HS-5 (cell line): ENCODE results near the gene ACOT4.
"Not testable (repeated sequence)": the region's sequence is repeated elsewhere in the genome, so short reads cannot be mapped to it uniquely, and the experiment has no call there.

Experiments used
- DNase-seq: peaks from one replicate; pipeline ENCODE4 v3.0.0-alpha.2; 2012; ENCODE audit warnings: low read depth

The ACOT4 gene

DNA sequence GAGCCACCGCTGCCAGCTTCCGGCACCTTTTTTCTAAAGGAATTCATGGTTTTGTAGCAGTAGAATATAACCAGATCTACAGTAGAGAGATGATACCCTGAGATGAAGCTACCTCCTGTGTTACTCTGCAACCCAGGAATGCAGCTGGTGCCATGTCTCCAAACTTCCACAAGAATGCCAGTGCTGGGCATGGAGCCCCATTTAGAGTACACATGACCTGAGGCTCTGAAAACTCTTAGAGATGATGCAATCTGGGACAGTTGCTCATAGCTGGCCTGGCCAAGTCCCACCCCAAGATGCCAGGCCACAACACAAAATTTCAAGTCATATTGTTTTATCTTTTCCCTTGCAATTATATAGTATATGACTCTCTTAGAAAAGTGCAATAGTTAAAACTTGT lies 14.5 kb upstream of the ACOT4 start:
- DNase-seq, result not testable (repeated sequence)

- not testable (repeated sequence) for DNase-seq
Observed at GRCh38 chr14:73582102-73582979, 9.3 kb upstream of the ACOT4 start.

DNA sequence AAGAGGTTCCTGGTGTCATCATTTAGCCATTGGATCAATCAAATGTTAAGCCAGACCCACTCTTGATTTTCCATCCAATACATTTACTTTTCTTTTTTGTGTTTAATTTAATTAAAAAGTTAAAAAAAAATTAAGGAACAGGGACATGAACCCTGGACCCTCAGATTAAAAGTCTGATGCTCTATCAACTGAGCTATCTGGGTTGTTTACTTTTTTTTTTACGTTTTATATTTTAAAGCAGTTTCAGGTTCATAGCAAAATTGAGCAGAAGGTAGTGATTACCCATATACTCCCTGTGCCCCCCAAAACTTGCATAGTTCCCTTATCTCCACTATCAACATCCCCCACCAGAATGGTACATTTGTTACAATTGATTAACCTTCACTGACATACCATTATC lies 3.0 kb upstream of the ACOT4 start:
- DNase-seq, result no peak

DNA sequence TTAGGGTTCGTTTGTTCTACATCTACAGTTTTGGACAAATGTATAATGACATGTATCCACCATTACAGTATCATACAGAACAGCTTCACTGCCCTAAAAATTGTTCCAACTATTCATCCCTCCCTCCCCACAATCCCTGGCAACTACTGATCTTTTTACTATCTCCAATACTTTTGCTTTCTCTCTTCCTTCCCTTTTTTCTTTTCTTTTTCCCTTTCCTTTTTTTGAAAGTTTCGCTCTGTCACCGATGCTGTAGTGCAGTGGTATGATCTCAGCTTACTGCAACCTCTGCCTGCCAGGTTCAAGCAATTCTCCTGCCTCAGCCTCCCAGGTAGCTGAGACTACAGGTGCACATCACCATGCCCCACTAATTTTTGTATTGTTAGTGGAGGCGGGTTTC lies 2.6 kb upstream of the ACOT4 start:
- DNase-seq, result no peak

- not testable (repeated sequence) for DNase-seq
Observed at GRCh38 chr14:73590673-73591004, 1.0 kb upstream of the ACOT4 start.

- DNase-seq, result no peak
Observed at GRCh38 chr14:73594491-73594890, 2.8 kb downstream of the ACOT4 start.

DNA sequence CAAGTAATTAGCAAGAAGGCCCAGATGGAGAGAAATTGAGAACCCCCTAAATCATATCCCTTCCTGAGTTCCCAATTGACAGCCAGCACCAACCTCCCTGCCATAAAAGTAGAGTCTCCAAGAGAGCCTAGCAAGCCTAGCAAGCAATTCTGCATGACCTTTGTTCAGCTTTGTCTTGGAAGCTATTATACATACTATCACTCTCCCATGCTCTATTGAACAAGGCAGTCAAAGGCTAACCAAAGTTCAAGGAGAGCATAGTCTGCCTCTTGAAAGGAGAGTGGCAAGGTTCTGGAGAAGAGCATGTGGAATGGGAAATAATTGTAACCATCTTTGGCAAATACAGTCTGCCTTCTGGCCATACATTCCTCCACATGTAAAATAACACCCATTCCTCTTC lies 7.8 kb downstream of the ACOT4 start:
- DNase-seq, result no peak

- DNase-seq, result no peak
Observed at GRCh38 chr14:73602994-73603393, 11.3 kb downstream of the ACOT4 start.

DNA sequence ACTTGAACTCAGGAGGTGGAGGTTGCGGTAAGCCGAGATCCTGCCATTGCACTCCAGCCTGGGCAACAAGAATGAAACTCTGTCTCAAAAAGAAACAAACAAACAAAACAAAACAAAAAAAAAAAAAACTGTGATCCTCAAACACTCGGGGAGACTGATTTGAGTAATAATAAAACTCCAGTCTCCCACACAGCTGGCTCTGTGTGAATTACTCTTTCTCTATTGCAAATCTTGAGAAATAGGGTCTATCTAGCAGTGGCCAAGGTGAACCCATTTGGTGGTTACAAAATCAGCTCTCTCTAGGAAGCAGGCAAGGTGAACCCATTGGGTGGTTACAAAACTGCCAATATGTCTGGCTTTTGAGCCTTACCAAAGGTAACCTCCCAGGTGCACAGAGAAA lies 14.6 kb downstream of the ACOT4 start:
- DNase-seq, result no peak

DNA sequence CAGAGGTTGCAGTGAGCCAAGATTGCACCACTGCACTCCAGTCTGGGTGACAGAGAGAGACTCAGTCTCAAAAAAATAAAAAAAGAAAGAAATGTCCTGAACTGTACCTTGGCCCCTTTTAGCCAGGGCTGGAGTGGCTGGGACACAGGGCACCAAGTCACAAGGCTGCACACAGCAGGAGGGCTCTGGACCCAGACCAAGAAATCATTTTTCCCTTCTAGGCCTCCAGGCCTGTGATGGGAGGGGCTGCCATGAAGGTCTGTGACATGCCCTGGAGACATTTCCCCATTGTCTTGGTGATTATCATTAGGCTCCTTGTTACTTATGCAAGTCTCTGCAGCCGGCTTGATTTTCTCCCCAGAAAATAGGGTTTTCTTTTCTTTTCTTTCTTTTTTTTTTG lies 15.6 kb downstream of the ACOT4 start:
- no peak for DNase-seq

- no peak for DNase-seq
Observed at GRCh38 chr14:73610687-73611086, 19.0 kb downstream of the ACOT4 start.

GRCh38 chr14:73612339-73613045 lies 20.8 kb downstream of the ACOT4 start, which contains the start of gene ACOT6:
Gene ACOT6 (plus strand): TSS chr14:73612517. CDS start chr14:73612572, 55 bp downstream.
- peak; percentile 35 for DNase-seq

GRCh38 chr14:73613046-73613383 lies 21.3 kb downstream of the ACOT4 start:
- no peak for DNase-seq

DNA sequence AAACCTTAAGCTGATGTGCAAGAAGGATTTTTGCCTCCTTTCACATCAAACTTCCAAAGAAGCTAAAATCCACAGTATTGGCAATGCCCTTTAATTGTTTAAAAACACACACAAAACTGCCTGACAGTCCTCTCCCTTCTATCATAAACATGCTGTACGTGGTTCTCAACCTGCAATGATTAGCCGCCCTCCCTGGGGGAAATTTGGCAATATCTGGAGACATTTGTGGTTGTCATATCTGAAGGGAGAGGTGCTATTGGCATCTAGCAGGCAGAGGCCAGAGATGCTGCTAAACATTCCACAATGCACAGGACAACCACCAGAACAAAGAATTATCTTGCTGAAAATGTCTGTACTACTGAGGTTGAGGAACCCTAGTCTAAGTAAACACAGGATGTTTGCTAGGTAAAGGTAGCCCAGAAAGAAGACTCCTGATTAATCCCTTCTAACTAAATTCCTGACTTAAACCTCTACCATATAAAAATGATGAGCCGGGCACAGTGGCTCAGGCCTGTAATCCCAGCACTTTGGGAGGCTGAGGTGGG lies 21.8 kb downstream of the ACOT4 start:
- no peak for DNase-seq

- no peak for DNase-seq
Observed at GRCh38 chr14:73616831-73617230, 25.2 kb downstream of the ACOT4 start.

GRCh38 chr14:73619524-73619923 lies 27.9 kb downstream of the ACOT4 start:
- no peak for DNase-seq

DNA sequence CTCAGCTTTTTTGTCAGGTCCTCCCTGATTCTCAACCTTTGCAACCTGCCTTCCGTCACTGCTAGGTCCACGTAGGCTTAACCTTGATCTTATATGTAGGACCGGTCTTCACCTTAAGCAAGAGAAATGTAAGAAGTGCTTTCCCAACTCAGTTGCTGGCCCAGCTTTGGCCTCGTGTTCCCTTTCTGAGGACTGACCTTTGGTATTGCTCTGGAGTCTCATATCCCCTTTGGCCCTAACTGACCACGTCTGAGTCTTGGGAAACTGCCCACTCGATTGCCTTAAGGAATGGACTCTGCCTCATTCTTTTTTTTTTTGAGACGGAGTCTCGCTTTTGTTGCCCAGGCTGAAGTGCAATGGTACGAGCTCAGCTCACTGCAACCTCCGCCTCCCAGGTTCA lies 28.6 kb downstream of the ACOT4 start:
- DNase-seq, result no peak

- DNase-seq, result no peak
Observed at GRCh38 chr14:73623504-73624054, 31.9 kb downstream of the ACOT4 start.

GRCh38 chr14:73625706-73626105 lies 34.0 kb downstream of the ACOT4 start:
- no peak for DNase-seq

DNA sequence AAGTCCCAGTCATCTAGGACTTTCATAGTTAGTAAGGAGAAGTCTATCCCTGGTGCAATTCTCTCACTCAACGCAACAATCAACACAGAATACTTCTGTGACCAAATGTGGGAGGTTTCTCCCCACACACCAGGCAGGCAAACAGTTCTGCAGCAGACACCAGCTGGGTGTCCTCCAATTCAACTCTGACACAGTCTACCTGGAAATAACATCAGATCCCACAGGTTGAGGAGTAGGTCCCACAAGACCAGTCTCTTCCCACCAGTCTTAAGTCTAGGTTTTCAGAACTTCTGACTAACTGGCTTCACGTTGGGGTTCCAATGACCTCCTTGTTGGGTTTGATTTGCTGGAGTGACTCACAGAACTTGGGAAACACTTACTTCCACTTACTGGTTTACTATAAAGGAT lies 35.5 kb downstream of the ACOT4 start:
- DNase-seq, result no peak

DNA sequence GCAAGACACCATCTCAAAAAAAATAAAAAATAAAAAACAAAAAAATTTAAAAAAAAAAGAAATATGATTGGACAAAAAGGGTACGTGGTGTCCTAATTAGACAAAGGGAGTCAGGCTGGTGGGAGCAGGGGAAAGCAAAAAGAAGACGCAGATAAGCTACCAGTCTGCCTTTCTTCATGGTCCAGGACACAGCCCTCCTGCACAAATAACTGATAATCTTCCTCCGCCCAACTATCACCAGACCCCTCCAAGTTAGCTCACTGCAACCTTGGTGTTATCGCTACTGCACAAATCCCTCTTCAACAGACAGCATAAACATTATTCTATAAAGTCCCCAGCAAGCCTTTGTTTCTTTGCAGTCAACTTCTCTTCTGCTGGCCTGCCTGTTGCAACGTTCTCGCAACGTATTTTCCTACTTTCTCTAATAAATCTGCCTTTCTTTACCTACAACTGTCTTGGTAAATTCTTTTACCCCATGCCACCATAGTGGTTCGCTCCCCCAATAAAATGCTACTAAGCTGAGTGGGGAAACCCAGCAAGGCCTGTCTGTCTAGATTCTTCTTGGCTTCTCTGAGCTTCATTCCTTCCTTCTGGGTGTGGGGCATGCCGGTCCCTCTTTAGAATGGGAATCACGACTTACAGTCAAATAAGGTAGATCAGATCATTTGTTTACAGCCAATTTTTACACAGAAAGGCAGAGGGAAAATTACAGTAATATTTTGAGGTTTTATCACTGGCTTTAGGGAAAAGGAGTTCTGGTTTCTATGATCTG lies 38.5 kb downstream of the ACOT4 start:
- DNase-seq, result no peak
